GM12872 (cell line): ENCODE data around the gene ZNF618.

Experiments
- CTCF ChIP-seq: IDR thresholded peaks from 3 replicates; pipeline ENCODE4 v1.5.1; 2011; ENCODE audit warnings: low read depth, mild to moderate bottlenecking, low read length, moderate library complexity; ENCODE audit not compliant: insufficient read depth

ZNF618 gene

GRCh38 chr9:114008667-114009410 lies 132.7 kb downstream of the ZNF618 start:
- TF ChIP-seq CTCF: no peak

GRCh38 chr9:114011313-114011712 lies 135.2 kb downstream of the ZNF618 start:
- no peak for TF ChIP-seq CTCF

DNA sequence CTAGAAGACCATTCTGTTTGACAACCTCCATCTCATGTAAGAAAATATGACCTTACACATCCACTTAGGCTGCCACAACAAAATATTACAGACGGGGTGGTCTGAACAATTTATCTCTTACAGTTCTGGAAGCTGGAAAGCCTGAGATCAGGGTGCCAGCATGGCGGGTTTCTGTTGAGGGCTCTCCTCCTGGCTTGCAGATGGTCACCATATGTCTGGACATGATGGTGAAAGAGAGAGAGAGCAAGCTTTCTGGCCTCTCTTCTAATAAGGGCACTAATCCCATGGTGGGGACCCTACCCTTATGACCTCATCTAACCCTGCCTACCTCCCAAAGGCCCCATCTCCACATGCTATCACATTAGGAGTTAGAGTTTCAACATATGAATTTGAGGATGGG lies 136.0 kb downstream of the ZNF618 start:
- TF ChIP-seq CTCF: no peak

GRCh38 chr9:114014044-114014443 lies 137.9 kb downstream of the ZNF618 start:
- TF ChIP-seq CTCF: no peak

DNA sequence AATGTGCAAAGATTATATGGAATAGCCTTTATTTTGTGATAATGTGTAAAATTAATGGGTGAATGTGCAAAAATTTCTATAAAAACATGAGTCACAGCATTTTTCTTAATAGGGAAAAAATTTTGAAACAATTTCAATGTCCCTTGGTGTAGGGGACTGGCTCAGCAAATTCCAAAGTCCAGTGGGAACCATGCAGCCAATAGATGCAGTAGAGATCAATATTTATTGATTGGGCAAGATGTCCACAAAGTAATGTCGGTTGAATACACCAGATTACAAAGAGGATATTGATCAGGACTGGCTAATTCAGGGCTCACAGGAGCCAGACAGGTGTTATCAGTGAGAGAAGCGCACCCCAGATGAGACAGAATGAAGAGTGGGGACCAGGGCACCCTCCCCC lies 139.5 kb downstream of the ZNF618 start:
- no peak for TF ChIP-seq CTCF

DNA sequence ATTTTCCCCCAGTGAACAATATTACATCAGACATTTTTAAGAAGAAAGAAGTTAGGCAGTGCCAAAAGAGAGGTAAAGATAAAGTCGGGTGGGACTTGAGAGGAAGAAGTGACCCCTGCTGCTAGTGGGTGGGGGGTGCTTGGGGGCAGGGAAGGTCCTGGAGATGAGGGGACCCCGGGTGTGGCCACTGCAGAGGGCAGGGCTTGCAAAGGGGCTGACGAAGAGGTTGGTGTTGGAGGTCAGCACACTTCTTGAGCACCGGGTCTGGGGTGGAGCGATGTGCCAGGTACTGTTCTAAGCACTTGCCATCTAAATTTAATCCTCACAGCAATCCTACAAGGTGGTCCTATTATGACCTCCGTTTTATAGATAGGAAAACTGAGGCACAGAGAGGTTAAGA lies 140.0 kb downstream of the ZNF618 start:
- TF ChIP-seq CTCF: no peak

DNA sequence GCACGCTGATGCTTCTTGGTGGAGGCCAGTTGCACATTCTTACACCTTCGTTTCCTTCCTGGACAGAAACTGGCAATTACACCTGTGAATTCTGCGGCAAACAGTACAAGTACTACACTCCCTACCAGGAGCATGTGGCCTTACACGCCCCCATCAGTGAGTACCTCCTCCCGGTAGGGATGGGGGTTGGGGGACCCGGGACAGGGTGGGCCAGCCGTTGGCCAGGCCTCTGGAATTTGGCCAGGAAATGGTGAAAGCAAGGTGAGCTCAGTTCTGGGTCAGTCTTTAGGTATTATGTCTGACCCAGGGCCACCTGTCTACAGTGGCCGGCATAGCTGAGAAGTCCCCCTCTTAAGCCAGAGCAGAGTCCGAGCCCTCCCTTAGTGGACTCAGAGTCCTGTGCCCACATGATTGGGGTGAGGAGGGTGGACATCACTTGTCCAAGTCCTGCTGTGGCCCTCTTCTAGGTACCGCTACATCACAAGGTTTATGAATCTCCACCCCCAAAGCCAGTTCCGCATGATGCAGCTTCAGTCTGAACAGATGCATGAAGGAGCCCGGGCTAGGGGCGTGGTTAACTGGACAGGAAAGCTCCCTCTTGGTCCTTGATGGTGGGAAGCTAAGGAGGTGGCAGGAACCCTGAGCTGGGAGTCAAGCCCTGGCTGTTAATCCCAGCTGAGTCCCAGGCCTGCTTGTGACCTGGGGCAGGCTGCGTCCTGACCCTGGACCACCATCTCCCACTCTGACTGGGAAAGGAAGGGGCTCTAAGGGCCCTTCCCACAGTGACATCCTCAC lies 140.7 kb downstream of the ZNF618 start:
- no peak for TF ChIP-seq CTCF
